K562 (cell line): Measurements from ENCODE around the gene CCSER2. TPM values are rescaled to one million over a fixed set of nuclear protein-coding genes. Genes with fewer than 3 reads are reported as not detected.

Source experiments
- CHD2 ChIP-seq: IDR thresholded peaks from 2 replicates; pipeline ENCODE4 v1.6.1; 2011; ENCODE audit warnings: low read depth, low read length
- E4F1 ChIP-seq: fragments of 250-450 bp; sonication (Bioruptor Pico); IDR thresholded peaks from 2 replicates; pipeline ENCODE4 v1.5.0; 2021; ENCODE audit warnings: mild to moderate bottlenecking, borderline replicate concordance
- ERF ChIP-seq: fragments of 450-650 bp; formaldehyde crosslinking; IDR thresholded peaks from 2 replicates; pipeline ENCODE4 v1.4.0; 2020; ENCODE audit warnings: mild to moderate bottlenecking, mixed read lengths
- FOXJ3 ChIP-seq: sonication (generic); formaldehyde crosslinking; IDR thresholded peaks from 2 replicates; pipeline ENCODE4 v1.4.0; 2020; ENCODE audit warnings: mild to moderate bottlenecking, missing genetic modification reagents
- HDAC2 ChIP-seq: fragments of 450-650 bp; IDR thresholded peaks from 2 replicates; pipeline ENCODE4 v1.6.1; 2016; ENCODE audit warnings: mild to moderate bottlenecking
- HSF4 ChIP-seq: fragments of 250-450 bp; sonication (Bioruptor Pico); IDR thresholded peaks from 2 replicates; pipeline ENCODE4 v2.1.2; 2022; ENCODE audit warnings: mild to moderate bottlenecking, moderate library complexity, borderline replicate concordance
- MAX ChIP-seq: sonication (generic); formaldehyde crosslinking; IDR thresholded peaks from 2 replicates; pipeline ENCODE4 v1.9.0; 2022; ENCODE audit warnings: mild to moderate bottlenecking, missing genetic modification reagents
- NFXL1 ChIP-seq: fragments of 450-650 bp; formaldehyde crosslinking; IDR thresholded peaks from 2 replicates; pipeline ENCODE4 v1.4.0; 2021; ENCODE audit warnings: mild to moderate bottlenecking
- PHB2 ChIP-seq: fragments of 450-650 bp; IDR thresholded peaks from 2 replicates; pipeline ENCODE4 v1.6.1; 2017; ENCODE audit warnings: low read depth
- THRB ChIP-seq: fragments of 450-650 bp; formaldehyde crosslinking; conservative IDR thresholded peaks from 2 replicates; pipeline ENCODE4 v1.4.0; 2022; ENCODE audit warnings: mild to moderate bottlenecking, missing genetic modification characterization
- ZBTB2 ChIP-seq: fragments of 450-650 bp; IDR thresholded peaks from 2 replicates; pipeline ENCODE4 v1.6.1; 2016; ENCODE audit warnings: antibody characterized with exemption
- ZKSCAN1 ChIP-seq: fragments of 150-350 bp; IDR thresholded peaks from 2 replicates; pipeline ENCODE4 v1.6.1; 2016; ENCODE audit warnings: low read depth, low read length
- ZNF212 ChIP-seq: fragments of 450-650 bp; formaldehyde crosslinking; IDR thresholded peaks from 2 replicates; pipeline ENCODE4 v1.4.0; 2020; ENCODE audit warnings: mild to moderate bottlenecking
- ZNF232 ChIP-seq: sonication (generic); formaldehyde crosslinking; IDR thresholded peaks from 2 replicates; pipeline ENCODE4 v1.8.0; 2022; ENCODE audit warnings: mild to moderate bottlenecking, missing genetic modification reagents
- ZNF699 ChIP-seq: fragments of 250-450 bp; sonication (Bioruptor Pico); IDR thresholded peaks from 2 replicates; pipeline ENCODE4 v1.8.0; 2021; ENCODE audit warnings: mild to moderate bottlenecking, moderate library complexity; ENCODE audit not compliant: insufficient replicate concordance
- ZNF707 ChIP-seq: fragments of 250-450 bp; sonication (Bioruptor Pico); conservative IDR thresholded peaks from 2 replicates; pipeline ENCODE4 v1.8.0; 2022; ENCODE audit warnings: inconsistent platforms, mild to moderate bottlenecking, moderate library complexity
- polyA plus RNA-seq, 8 experiments: library from polyadenylated mRNA; depleted of rRNA in 4 of 8; stranded (reverse) in 5 of 8; unstranded in 3 of 8; fragments of >200 nt; fragmentation: Nextera tagmentation in 2 of 8; fragmentation: Illumina TruSeq in 1 of 8; extraction: Ambion mirVana in 2 of 8; extraction: Trizol in 1 of 8; gene quantifications; 2 replicates each; pipeline versions ENCODE4 v1.2.1 to v1.2.3, GENCODE V29; 2011 to 2014; ENCODE audit warnings: inconsistent platforms in 1 of 8, missing spikeins in 1 of 8
- total RNA-seq, 7 experiments: library from RNA; depleted of rRNA in 6 of 7; stranded (reverse); fragments of >200 nt in 6 of 7; fragmentation: Illumina TruSeq in 2 of 7; extraction: Trizol in 2 of 7; gene quantifications; 2 replicates each; pipeline versions ENCODE4 v1.2.1 to v1.2.3, GENCODE V29; 2011 to 2021; ENCODE audit warnings: low replicate concordance in 1 of 7
- TF ChIP-seq, protein P1 (sequence below): sonication (generic); formaldehyde crosslinking; IDR thresholded peaks from 2 replicates; pipeline ENCODE4 v1.8.1; 2023; ENCODE audit warnings: mild to moderate bottlenecking, missing genetic modification reagents
- TF ChIP-seq, protein P2 (sequence below): fragments of 250-450 bp; sonication (Bioruptor Pico); IDR thresholded peaks from 2 replicates; pipeline ENCODE4 v1.8.0; 2021; ENCODE audit warnings: mild to moderate bottlenecking, moderate library complexity

Gene CCSER2
- total and polyA plus RNA-seq, 9 of the 15 experiments (the other 6 are each of a cell fraction or from before 2014, with no cell fraction given), result 2.7 to 15.1 (median 9.7) TPM

GRCh38 chr10:84525120-84525806 is 196.9 kb downstream of the CCSER2 start (continued):
- no peak for TF ChIP-seq E4F1 (CRISPR knock-in tag)
- peak; percentile 88 for TF ChIP-seq ZNF699 (CRISPR knock-in tag)
- no peak for TF ChIP-seq ZBTB2
- 0 out of 2 replicates have a peak, but pooled peaks have one; percentile 60 for TF ChIP-seq ZNF212 (CRISPR knock-in tag)
- peak; percentile 34; the same call in 1 of the 2 replicates for TF ChIP-seq PHB2
- TF ChIP-seq HDAC2, result peak; percentile 83
- TF ChIP-seq, protein P1, sequence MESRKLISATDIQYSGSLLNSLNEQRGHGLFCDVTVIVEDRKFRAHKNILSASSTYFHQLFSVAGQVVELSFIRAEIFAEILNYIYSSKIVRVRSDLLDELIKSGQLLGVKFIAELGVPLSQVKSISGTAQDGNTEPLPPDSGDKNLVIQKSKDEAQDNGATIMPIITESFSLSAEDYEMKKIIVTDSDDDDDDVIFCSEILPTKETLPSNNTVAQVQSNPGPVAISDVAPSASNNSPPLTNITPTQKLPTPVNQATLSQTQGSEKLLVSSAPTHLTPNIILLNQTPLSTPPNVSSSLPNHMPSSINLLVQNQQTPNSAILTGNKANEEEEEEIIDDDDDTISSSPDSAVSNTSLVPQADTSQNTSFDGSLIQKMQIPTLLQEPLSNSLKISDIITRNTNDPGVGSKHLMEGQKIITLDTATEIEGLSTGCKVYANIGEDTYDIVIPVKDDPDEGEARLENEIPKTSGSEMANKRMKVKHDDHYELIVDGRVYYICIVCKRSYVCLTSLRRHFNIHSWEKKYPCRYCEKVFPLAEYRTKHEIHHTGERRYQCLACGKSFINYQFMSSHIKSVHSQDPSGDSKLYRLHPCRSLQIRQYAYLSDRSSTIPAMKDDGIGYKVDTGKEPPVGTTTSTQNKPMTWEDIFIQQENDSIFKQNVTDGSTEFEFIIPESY (CRISPR knock-in tag), result peak; percentile 92
- TF ChIP-seq ERF (CRISPR knock-in tag), result peak; percentile 95
- TF ChIP-seq THRB (CRISPR knock-in tag), result peak; percentile 79; the same call in 1 of the 2 replicates
- TF ChIP-seq MAX (CRISPR knock-in tag), result no peak
- peak; percentile 67; the same call in 1 of the 2 replicates for TF ChIP-seq ZKSCAN1
- TF ChIP-seq CHD2, result no peak
- TF ChIP-seq ZNF232 (CRISPR knock-in tag), result no peak
- TF ChIP-seq FOXJ3, result no peak
- TF ChIP-seq NFXL1, result 0 out of 2 replicates have a peak, but pooled peaks have one; percentile 49
- TF ChIP-seq, protein P2, sequence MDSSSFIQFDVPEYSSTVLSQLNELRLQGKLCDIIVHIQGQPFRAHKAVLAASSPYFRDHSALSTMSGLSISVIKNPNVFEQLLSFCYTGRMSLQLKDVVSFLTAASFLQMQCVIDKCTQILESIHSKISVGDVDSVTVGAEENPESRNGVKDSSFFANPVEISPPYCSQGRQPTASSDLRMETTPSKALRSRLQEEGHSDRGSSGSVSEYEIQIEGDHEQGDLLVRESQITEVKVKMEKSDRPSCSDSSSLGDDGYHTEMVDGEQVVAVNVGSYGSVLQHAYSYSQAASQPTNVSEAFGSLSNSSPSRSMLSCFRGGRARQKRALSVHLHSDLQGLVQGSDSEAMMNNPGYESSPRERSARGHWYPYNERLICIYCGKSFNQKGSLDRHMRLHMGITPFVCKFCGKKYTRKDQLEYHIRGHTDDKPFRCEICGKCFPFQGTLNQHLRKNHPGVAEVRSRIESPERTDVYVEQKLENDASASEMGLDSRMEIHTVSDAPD (CRISPR knock-in tag), result peak; percentile 78; the same call in 1 of the 2 replicates
- peak; percentile 97 for TF ChIP-seq HSF4 (CRISPR knock-in tag)
- TF ChIP-seq ZNF707 (CRISPR knock-in tag), result peak; percentile 82
